Progenitor cell of endocrine pancreas (in vitro differentiated cells): ENCODE data around the gene EVA1C. TPM values are rescaled to one million over a fixed set of nuclear protein-coding genes. Genes with fewer than 3 reads are reported as not detected.
"Not testable (repeated sequence)": the region's sequence is repeated elsewhere in the genome, so short reads cannot be mapped to it uniquely, and the experiment has no call there.

Experiments
- DNase-seq: peaks from one replicate; pipeline ENCODE4 v3.0.0; 2021; ENCODE audit warnings: low spot score; ENCODE audit not compliant: unreplicated experiment
- H3K27ac Mint-ChIP-seq: 2 replicates; pipeline ENCODE4 v1.8.0; 2021; ENCODE audit warnings: mild to moderate bottlenecking, moderate library complexity, mixed read lengths
- H3K27me3 Mint-ChIP-seq: 2 replicates; pipeline ENCODE4 v1.8.0; 2021; ENCODE audit warnings: mixed read lengths
- H3K36me3 Mint-ChIP-seq: 2 replicates; pipeline ENCODE4 v1.8.0; 2022; ENCODE audit warnings: mixed read lengths; ENCODE audit not compliant: insufficient read depth
- H3K4me1 Mint-ChIP-seq: 2 replicates; pipeline ENCODE4 v1.8.0; 2021; ENCODE audit warnings: low read depth, mixed read lengths
- H3K4me3 Mint-ChIP-seq: 2 replicates; pipeline ENCODE4 v1.8.0; 2021; ENCODE audit warnings: low read depth, mild to moderate bottlenecking, moderate library complexity, mixed read lengths
- H3K9me3 Mint-ChIP-seq: 2 replicates; pipeline ENCODE4 v1.8.0; 2021; ENCODE audit warnings: low read depth, mixed read lengths
- total RNA-seq: library from RNA; stranded (reverse); gene quantifications from 2 replicates; pipeline ENCODE4 v1.2.1, GENCODE V29; 2021
- TF ChIP-seq, protein P1 (sequence below): fragments of 200-600 bp; sonication (generic); IDR thresholded peaks from one replicate; pipeline ENCODE4 v1.5.0; 2021; ENCODE audit warnings: antibody characterized with exemption, mild to moderate bottlenecking; ENCODE audit not compliant: unreplicated experiment

EVA1C gene
- total RNA-seq, 1 donor from 2014 or later = not detected

DNA sequence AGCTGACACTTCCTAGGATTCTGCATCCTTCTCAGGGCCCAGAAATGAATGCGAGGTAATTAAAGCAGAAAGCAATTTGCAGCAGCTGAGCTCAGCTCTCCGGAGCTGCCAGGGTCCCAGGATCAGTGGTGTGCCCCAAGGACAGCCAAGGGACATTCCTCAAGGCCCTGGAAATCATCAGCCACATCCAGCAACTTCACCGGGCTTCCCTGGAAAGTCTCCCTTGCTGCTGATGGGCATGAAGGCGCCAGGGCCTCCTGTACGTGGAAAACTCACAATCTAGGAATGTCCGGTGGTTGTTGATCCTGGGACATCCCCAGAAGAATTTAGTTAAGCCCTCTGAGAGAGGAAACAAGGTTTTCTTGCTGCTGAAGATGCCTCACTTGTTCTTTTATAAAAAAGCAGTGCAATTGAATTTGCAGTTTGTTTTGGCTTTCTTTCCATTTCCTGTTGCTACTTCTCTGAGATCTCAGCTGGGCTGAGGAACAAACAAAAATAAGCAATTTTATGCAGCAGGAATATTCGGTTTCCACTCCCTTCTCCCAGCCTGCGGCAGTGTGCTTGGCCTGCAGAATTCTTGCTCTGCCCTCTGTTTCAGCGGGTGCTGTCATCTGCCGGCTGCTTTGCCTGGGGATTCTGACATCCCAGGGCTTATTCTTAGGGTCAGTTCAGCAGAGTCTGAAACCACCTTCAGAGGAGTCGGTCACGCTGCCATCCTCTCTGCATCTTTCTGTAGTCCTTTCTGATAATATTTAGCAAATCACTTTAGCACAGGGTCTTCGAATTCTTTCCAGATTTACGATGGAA, 86.9 kb downstream of the EVA1C start:
- TF ChIP-seq, protein P1, sequence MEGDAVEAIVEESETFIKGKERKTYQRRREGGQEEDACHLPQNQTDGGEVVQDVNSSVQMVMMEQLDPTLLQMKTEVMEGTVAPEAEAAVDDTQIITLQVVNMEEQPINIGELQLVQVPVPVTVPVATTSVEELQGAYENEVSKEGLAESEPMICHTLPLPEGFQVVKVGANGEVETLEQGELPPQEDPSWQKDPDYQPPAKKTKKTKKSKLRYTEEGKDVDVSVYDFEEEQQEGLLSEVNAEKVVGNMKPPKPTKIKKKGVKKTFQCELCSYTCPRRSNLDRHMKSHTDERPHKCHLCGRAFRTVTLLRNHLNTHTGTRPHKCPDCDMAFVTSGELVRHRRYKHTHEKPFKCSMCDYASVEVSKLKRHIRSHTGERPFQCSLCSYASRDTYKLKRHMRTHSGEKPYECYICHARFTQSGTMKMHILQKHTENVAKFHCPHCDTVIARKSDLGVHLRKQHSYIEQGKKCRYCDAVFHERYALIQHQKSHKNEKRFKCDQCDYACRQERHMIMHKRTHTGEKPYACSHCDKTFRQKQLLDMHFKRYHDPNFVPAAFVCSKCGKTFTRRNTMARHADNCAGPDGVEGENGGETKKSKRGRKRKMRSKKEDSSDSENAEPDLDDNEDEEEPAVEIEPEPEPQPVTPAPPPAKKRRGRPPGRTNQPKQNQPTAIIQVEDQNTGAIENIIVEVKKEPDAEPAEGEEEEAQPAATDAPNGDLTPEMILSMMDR = no peak
- DNase-seq = no peak
- no peak overlapping the region for H3K4me3 Mint-ChIP-seq
- H3K4me1 Mint-ChIP-seq = peaks cover 8% of the 10 kb centered on the region
- H3K27me3 Mint-ChIP-seq = no peaks in the 10 kb centered on the region
- no peaks in the 10 kb centered on the region for H3K36me3 Mint-ChIP-seq
- H3K9me3 Mint-ChIP-seq = no peaks in the 10 kb centered on the region
- no peak overlapping the region for H3K27ac Mint-ChIP-seq

DNA sequence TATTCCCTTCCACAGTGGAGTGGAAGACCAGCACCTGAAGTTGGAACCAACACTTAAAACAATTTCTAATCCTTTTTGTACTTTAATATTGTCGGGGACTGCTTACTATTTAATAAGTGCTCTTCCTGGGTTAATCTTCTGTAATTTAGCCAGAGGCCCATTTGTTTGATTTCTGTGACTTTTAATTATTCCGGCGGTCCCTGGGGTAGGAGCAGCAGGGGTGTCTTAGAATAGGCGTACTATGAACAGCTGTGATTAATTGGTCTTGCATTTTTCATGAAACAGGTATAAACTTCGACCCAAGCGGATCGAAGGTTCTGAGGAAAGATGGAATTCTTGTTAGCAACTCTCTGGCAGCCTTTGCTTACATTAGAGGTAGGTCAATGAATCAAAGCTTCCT, 91.1 kb downstream of the EVA1C start:
- not testable (repeated sequence) for H3K27me3 Mint-ChIP-seq, H3K4me3 Mint-ChIP-seq, H3K4me1 Mint-ChIP-seq, DNase-seq, H3K9me3 Mint-ChIP-seq, H3K27ac Mint-ChIP-seq, H3K36me3 Mint-ChIP-seq

DNA sequence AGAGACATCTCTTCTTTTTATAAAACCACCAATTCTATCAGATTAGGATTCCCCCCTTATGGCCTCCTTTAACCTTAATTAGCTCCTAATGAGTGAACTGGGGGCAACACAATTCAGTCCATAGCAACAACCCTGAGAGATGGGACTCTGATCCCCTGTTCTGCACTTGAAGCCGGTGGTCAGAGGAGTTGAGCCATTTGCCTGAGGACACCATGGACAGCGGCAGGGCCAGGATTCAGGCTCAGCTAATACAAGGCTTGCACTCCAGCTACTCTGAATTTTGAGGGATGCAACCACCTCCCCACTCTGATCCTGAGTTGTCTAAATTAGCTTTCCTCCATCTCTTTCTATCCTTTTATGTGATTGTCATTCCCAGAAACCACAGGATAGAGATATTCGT, 93.3 kb downstream of the EVA1C start:
- H3K9me3 Mint-ChIP-seq, H3K36me3 Mint-ChIP-seq, DNase-seq, H3K27ac Mint-ChIP-seq, H3K4me3 Mint-ChIP-seq, H3K4me1 Mint-ChIP-seq, H3K27me3 Mint-ChIP-seq: not testable (repeated sequence)

DNA sequence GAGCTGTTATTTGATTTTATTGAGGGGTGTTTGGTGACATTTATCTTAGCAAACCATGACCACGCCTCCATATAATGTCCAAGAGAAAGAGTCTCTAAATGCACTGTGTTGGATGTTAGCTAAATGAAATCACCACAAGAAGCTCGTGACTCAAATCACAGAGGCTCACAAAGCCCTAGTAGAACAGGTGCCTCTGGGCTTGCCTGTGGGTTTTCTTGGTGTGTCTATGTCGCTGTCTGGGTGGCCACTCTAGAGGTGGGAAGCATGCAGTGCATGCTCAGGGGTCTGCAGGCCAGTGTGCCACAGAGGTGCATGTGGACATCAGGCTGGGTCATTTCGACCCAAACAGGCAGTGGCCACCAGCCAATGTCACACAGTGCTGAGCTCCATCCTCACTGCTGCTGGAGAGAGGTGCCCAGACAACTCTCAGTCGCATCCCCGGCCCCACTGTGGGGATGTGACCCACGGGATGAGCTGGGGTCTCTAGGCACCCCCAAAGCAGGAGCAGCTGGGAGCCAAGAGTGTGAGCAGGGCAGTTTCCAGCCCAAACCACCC, 94.0 kb downstream of the EVA1C start:
- H3K36me3 Mint-ChIP-seq, H3K27me3 Mint-ChIP-seq, H3K27ac Mint-ChIP-seq, H3K4me1 Mint-ChIP-seq, H3K9me3 Mint-ChIP-seq, DNase-seq, H3K4me3 Mint-ChIP-seq: not testable (repeated sequence)

DNA sequence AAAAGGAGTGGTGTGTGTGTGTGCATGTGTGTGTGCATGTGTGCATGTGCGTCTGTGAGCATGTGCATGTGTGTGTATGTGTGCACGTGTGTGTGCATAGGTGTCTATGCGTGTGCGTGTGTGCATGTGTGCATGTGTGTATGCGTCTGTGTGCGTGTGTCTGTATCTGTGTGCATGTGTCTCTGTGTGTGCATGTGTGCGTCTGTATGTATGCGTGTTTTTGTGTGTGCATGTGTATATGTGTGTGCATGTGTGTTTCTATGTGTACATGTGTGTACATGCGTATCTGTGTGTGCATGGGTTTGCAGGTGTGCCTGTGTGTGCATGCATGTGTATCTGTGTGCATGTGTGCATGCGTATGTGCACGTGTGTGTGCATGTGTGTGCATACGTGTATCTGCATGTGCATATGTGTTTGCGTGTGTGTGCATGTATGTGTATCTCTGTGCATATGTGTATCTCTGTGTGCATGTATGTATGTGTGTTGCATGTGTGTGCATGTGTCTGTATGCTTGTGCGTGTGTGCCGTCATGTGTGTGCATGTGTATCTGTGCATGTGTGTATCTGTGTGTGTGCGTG, 94.9 kb downstream of the EVA1C start:
- Mint-ChIP-seq H3K27me3 (no peaks in the 10 kb centered on the region), H3K4me1 (peaks cover 1% of the 10 kb centered on the region), H3K36me3 (no peaks in the 10 kb centered on the region), H3K9me3 (no peaks in the 10 kb centered on the region), H3K4me3 (no peak overlapping the region), H3K27ac (no peak overlapping the region)
- TF ChIP-seq, protein P1 = no peak
- no peak for DNase-seq

DNA sequence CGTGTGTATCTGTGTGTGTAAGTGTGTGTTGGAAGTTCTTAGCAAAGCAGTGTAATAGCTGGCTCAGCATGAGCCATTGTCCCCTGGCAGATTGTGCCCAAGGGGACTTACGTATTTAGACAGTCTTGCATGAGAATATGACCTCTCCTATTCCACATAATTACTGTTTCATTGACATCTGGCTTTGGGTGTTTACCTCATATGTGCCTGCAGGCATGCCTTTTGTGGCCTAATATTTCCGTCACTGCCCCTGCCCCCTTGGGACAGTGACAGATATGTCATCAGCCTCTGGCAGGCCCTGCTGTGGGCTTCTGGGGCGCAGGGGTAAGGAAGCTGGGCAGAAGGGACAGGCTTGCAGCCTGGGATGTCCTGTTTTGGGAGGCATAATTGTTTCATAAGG, 95.5 kb downstream of the EVA1C start:
- H3K27me3 Mint-ChIP-seq, H3K9me3 Mint-ChIP-seq, DNase-seq, H3K4me1 Mint-ChIP-seq, H3K27ac Mint-ChIP-seq, H3K36me3 Mint-ChIP-seq, H3K4me3 Mint-ChIP-seq: not testable (repeated sequence)

DNA sequence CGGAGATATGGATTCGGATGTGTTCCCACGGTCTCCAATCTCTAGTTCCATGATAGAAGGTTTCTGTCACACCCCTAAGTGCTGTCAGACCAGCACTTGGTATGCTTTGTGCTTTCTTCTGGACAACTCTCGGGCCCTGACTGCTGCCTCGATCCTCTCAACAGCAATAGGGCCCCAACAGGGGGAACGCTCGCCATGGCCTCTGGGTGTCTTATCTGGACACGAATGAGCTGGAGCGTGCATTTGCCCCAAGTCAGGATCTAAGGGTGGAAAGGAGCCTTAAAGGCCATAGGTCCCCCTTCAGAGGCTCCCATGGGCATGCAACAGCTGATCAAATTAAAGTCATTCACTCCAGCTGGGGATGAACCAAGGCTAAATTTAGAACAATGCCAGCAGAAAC, 96.1 kb downstream of the EVA1C start:
- Mint-ChIP-seq H3K27me3 (no peaks in the 10 kb centered on the region), H3K36me3 (no peaks in the 10 kb centered on the region), H3K27ac (no peak overlapping the region), H3K9me3 (no peaks in the 10 kb centered on the region), H3K4me3 (no peak overlapping the region), H3K4me1 (peaks cover 1% of the 10 kb centered on the region)
- TF ChIP-seq, protein P1 = no peak
- no peak for DNase-seq

DNA sequence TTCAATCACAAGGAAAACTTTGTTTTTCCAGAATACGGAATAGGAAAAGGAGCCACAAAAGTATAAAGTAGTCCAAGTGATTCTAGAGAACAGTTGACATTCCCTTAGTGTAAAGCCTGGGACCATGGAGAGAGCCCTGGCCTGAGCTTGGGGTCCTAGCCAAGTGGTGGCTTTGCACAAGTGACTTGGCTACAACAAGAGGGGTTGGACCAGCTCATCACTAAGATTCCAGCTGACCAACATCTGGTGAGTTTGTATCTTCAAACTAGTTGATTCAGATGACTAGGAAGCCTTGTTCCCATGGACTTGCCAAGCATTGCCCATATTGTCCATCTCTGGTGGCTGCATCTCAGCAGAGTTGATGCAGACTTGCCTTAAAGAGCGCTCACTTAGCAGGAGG, 96.5 kb downstream of the EVA1C start:
- H3K36me3 Mint-ChIP-seq, H3K4me3 Mint-ChIP-seq, H3K27me3 Mint-ChIP-seq, DNase-seq, H3K9me3 Mint-ChIP-seq, H3K27ac Mint-ChIP-seq, H3K4me1 Mint-ChIP-seq: not testable (repeated sequence)
